ENCODE results near the gene ZNF598.

DNA sequence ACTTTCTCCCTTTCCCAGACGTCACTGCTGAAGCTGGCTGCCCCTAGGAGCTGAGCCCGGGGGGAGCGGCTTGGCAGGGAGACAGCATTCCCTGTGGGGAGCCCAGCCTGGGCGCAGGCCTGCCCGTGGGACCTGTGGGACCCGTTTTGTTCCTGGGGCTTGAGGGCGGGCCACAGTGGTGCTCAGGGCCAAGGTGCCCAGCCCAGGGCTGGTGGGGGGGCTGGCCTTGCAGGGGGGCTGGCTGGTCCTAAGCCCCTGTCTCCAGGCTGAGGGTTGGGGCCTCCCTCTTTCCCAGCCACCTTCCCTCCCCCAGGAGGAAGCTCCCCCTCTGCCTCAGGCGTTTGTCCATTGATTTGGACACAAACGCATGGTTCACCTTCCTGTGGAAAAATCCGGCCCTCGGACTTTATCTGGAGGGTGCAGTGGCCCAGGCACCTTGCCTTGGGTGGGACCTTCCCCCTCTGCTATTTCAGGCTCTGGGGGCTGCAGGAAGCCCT, 21.5 kb upstream of the ZNF598 start:
- TF ChIP-seq, protein P1, sequence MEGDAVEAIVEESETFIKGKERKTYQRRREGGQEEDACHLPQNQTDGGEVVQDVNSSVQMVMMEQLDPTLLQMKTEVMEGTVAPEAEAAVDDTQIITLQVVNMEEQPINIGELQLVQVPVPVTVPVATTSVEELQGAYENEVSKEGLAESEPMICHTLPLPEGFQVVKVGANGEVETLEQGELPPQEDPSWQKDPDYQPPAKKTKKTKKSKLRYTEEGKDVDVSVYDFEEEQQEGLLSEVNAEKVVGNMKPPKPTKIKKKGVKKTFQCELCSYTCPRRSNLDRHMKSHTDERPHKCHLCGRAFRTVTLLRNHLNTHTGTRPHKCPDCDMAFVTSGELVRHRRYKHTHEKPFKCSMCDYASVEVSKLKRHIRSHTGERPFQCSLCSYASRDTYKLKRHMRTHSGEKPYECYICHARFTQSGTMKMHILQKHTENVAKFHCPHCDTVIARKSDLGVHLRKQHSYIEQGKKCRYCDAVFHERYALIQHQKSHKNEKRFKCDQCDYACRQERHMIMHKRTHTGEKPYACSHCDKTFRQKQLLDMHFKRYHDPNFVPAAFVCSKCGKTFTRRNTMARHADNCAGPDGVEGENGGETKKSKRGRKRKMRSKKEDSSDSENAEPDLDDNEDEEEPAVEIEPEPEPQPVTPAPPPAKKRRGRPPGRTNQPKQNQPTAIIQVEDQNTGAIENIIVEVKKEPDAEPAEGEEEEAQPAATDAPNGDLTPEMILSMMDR (IDR thresholded peaks at IDR 0.05) = no peak
- TF ChIP-seq POLR2A (IDR thresholded peaks at IDR 0.05) = no peak

Data from lower leg skin (tissue), 3 donors.